H7 (cell line): Measurements from ENCODE around the gene DMD. TPM values are rescaled to one million over a fixed set of nuclear protein-coding genes. Genes with fewer than 3 reads are reported as not detected.

ENCODE experiments used
- DNase-seq: peaks from one replicate; pipeline ENCODE4 v3.0.0; 2012
- H3K27me3 ChIP-seq: 2 replicates; pipeline ENCODE4 v1.6.0; 2011; ENCODE audit warnings: mild to moderate bottlenecking, low read length; ENCODE audit not compliant: control insufficient read depth, insufficient read depth
- H3K36me3 ChIP-seq: replicated peaks from 2 replicates; pipeline ENCODE4 v1.5.1; 2011; ENCODE audit warnings: low read length; ENCODE audit not compliant: control insufficient read depth, insufficient read depth
- H3K4me3 ChIP-seq: 2 replicates; pipeline ENCODE4 v1.5.1; 2011; ENCODE audit warnings: low read depth, mild to moderate bottlenecking, control low read depth, low read length, moderate library complexity; ENCODE audit not compliant: insufficient read depth
- total RNA-seq: library from RNA; depleted of rRNA; stranded (reverse); fragments of >200 nt; shearing (Covaris generic); gene quantifications from 2 replicates; pipeline ENCODE4 v1.2.3, GENCODE V29; 2014

The DMD gene
- total RNA-seq, 1 experiment from 2014 or later: 17.1 TPM

DNA sequence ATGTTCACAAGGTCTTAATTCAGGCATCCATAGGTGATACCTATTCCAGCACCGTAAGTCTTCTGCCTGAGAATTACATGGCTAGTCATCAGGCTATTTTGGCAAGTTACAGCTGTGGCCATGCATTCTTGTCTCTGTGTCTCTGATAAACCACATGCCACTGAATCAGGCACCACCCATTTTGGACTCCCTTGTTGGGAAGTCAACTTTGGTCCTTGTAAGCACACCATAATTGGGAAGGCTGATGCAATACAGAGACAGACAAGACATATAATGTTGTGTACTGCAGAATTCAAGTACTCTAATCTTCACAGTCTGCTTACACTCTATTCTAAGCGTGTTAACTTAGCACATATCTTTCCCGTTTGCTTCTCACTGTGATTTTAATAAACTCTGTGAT lies 1655.8 kb downstream of the DMD start:
- Histone ChIP-seq H3K4me3 (no peak overlapping the region), H3K27me3 (no peaks in the 10 kb centered on the region), H3K36me3 (no peaks in the 10 kb centered on the region)
- no peak for DNase-seq

DNA sequence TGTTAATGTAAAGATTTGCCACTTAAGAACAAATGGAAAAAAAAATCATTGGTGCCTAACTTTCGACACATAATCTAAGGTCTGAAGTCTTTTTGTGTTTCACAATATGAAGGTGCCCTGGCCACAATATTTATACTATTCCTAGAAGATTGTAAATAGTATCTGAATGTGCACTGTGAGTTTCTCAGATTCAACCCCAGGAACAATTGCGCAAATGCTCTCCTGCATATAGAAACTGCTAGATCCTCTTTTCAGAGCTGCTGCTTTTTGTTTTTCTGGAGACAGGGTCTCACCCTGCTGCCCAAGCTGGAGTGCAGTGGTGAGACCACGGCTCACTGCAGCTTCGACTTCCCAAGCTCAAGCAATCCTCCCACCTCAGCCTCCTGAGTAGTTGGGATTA lies 1659.4 kb downstream of the DMD start:
- no peaks in the 10 kb centered on the region for H3K27me3 ChIP-seq
- no peaks in the 10 kb centered on the region for H3K36me3 ChIP-seq
- H3K4me3 ChIP-seq: no peak overlapping the region
- no peak for DNase-seq

DNA sequence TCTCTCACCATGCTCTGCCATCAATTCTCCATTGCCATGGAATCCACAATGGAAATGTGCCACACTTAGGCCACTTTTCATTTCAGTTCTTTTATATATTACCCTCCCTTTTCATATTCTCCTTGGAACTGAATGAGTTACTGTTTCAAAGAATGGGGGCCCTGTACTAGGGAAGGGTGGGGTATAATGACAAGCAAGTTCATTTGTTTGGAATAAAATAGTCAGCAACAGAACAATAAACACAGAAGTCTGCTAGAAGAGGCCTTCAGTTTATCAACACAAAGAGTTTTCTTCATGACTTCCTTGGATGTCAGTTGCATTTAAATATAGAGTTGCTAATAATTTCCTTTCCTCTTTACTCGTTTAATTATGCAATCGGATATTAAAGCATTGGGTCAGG lies 1661.2 kb downstream of the DMD start:
- no peak for DNase-seq
- Histone ChIP-seq H3K4me3 (no peak overlapping the region), H3K27me3 (no peaks in the 10 kb centered on the region), H3K36me3 (no peaks in the 10 kb centered on the region)

DNA sequence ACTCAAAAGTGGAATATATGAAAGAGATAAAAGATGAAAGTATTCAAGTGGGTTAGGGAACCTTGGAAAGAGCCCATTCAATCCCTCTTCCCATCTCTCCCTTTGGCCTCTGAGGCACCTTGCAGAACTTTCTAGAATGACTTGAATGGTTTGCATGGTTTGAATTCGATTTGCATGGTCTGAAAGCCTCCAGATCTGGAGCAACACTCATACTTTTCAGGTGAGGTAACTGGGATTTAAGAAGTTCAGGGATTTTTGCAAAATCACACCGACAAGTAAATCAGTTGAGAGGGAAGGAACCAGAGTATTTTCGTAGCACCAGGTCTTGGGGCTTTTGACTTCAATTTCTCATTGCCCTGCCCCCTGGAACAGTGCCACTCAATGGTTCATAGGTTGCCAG lies 1663.5 kb downstream of the DMD start:
- Histone ChIP-seq H3K36me3 (no peaks in the 10 kb centered on the region), H3K27me3 (no peaks in the 10 kb centered on the region), H3K4me3 (no peak overlapping the region)
- no peak for DNase-seq

DNA sequence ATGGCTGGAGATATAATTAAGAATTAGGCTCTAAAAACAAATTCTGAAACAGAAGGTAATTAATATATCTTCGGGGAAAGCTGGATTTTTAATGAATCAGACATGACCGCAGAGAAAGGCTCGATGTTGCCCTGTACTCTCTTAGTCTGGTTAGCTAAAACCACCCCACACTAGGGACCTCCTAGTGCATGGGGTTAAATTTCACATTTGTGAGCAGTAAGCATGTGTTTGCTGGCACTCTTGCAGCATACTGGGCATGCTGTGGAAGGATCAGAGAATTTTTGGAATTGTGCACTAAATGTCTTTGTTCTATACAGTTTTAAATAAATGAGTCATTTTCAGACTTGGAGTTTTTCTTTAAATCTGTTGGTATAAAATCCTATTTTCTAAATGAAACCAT lies 1663.9 kb downstream of the DMD start:
- Histone ChIP-seq H3K27me3 (no peaks in the 10 kb centered on the region), H3K4me3 (no peak overlapping the region), H3K36me3 (no peaks in the 10 kb centered on the region)
- DNase-seq: no peak

DNA sequence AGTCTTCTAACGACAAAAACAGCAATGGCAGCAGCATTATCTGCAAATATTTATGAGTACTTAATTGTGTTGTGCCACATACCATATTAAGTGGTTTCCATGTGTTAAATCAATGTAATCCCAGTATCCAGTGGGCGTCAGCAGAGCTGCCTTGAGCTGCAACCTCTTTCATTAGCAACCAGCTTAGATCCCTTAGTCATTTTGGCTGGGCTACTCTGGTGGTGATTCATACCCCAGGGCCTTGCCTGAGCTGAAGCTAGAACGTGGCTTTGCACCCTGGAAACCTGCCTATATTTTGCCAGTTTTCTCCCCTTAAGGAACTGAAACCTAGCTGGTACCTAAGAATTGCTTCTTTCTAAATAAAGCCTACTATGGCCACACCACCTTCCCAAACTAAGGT lies 1665.2 kb downstream of the DMD start:
- no peak for DNase-seq
- Histone ChIP-seq H3K4me3 (no peak overlapping the region), H3K27me3 (no peaks in the 10 kb centered on the region), H3K36me3 (no peaks in the 10 kb centered on the region)

DNA sequence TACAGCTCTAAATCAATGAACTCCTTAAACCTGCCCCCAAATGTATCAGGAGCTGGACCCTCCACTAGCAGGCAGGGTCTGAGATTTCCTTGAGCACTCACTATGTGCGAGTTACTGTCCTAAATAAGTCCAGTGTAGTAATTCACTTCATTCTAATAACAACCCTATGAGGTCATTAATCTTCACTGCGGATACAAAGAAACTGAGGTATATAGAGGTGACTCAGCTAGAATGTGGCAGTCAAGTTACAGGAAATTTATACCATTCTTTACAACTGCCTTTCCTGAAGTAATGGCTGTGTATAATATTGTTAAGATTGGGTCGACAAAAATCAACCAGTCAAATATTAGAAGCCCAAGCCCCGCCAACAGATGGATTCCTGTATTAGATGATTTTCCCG lies 1665.6 kb downstream of the DMD start:
- Histone ChIP-seq H3K36me3 (no peaks in the 10 kb centered on the region), H3K4me3 (no peak overlapping the region), H3K27me3 (no peaks in the 10 kb centered on the region)
- no peak for DNase-seq

DNA sequence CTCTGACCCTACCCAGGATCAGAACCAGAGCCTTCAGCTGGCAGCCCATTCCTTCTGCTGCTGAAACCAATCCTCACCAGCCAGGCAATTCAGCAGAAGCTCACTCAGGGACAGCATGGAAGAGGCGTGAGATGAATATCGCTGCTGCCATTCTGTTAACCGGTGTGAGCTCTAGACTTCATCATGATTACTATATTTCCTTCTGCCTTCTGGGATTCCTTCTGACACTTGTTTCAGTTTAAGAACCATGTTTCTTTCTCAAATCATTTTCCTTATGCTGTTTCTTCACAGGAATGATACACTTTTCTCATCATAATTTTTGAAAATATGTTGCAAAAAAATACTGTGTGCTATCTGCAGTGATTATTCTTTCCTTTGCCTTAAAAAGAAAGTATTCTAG lies 1666.2 kb downstream of the DMD start:
- Histone ChIP-seq H3K36me3 (no peaks in the 10 kb centered on the region), H3K27me3 (no peaks in the 10 kb centered on the region), H3K4me3 (no peak overlapping the region)
- DNase-seq: no peak

DNA sequence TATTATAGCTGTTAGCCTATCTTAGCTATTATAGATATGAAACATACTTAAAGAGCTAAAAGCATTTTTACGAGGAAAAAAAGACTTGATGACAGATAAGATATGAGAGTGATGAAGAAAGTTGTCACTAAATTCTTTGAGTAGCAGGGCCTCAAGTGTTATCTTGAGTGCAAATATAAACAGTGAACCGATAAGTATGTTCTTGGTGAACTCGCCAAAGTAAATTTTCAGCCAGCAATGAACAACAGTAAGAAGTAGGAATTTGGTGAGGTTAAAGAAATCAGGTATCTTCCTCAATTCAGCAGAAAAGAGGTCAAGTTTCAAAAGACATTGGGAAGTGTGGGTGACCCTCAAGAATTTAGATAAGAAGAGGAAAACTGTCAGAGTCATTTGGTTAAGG lies 1667.7 kb downstream of the DMD start:
- no peak overlapping the region for H3K4me3 ChIP-seq
- no peaks in the 10 kb centered on the region for H3K36me3 ChIP-seq
- no peaks in the 10 kb centered on the region for H3K27me3 ChIP-seq
- no peak for DNase-seq

DNA sequence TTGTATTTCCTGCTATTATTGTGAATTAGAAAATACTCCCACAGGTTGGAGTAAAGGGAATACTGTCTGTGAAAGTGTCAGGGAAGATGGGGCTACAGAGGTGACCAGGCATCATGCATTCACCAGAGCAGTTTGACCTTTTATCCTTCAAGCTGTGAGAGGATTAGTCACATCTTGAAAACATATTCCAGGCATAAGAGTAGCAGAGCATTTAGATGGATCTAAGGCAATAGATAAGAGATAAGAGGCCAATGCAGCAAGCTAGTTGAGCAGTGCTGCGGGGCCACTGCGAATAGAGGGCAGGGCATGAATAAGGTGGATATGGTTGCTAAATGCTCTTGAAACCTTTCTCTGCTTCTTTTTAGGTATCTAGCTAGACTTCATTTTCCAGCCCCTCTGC lies 1668.8 kb downstream of the DMD start:
- Histone ChIP-seq H3K36me3 (no peaks in the 10 kb centered on the region), H3K4me3 (no peak overlapping the region), H3K27me3 (no peaks in the 10 kb centered on the region)
- no peak for DNase-seq

DNA sequence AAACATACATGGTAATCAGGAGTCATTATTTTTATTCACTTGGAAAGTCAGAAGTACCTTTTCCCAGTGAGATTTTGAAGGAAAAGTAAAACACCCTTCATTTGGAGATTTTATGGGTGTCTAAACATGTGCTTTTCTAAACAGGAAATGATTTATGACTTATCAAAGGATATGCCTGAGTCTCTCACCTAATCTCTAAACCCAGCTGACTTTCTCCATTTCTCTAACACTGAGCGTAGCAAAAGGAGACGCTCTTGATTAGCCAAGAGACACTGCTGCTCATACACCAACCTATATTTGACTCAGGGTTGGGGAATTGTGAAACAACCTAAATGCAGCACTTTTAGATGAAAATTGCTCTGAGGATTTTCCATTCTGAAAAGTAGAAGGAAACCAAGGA lies 1671.0 kb downstream of the DMD start:
- Histone ChIP-seq H3K4me3 (no peak overlapping the region), H3K27me3 (no peaks in the 10 kb centered on the region), H3K36me3 (no peaks in the 10 kb centered on the region)
- DNase-seq: no peak

DNA sequence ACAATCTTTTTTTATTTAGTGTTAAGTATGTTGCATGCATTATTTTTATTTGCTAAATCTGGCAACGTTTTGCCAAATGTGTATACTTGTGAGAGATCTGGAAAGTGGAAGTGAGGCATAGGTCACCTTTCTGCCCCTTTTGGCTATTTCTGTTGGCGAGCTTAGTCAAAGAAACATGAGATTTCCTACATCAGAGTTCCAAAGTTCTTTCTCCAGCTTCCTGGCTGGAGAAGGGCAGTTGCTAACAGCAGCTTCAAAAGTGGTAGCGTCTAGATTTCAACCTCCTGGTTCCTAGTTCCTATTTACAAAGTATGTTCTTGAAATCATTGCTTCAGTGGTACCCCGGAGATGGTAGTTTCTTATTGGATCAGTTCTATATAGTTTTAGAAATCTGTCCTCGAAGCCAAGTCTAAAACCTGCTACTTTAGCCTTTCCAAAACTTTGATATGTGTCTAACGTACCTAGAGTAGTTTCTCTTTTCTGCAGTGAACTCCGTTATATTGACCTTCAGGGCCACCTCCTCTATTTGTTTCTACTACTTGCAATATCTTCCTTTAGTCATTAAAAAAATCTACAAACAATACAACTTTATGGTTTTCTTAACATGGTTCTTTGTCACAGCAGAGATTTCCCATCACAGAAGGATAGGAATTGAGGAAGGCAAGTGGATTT lies 1683.8 kb downstream of the DMD start:
- DNase-seq: no peak
- H3K27me3 ChIP-seq: no peaks in the 10 kb centered on the region
- H3K4me3 ChIP-seq: no peak overlapping the region
- H3K36me3 ChIP-seq: no peaks in the 10 kb centered on the region

DNA sequence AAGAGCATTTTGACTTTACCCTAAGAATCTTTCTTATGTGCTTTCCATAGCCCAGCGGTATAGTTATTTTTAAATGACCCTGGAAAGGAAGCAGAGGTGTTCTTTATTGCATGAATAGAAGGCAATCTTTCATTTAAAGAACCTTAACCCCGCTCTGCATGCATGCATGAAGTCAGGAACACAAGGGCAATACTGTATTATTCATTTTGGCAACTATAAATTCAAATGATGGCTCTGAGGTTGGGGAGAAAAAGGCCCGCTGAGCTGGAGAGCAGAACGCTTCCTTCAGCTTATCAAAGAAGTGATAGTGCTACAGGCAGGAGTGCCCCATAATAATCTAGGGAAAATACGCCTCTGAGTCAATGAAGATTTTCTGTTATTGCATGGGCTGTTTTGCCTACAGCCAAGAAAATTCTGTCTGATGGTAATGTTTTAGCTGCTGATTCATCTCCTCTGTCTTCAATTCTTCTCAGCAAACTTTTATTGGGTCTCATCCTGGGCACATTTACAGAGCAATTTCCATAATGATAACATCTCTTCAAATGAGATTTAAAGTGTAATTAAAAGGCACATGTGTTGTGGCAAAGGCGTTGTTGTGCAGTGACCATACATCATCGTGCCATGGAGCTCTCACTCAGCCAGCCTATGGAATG lies 1687.3 kb downstream of the DMD start:
- no peaks in the 10 kb centered on the region for H3K36me3 ChIP-seq
- H3K4me3 ChIP-seq: no peak overlapping the region
- H3K27me3 ChIP-seq: no peaks in the 10 kb centered on the region
- DNase-seq: no peak

DNA sequence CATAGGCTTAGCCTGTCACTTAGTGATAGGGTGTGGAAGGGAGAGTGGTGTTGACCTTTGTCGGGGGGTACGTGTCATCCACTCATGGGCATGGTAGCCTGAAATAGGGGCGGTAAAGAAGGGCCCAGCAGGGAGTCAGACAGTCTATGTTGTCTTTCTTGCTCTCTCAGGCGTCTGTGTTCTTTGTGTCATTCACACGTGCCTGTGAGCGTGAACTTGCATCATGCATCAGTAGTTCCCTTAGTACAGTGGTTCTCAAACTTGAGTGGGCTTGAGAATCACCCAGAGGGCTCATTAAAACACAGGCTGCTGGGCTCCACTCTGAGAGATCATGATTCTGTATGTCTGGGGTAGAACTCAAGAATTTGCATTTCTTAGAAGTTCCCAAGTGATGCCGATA lies 1688.6 kb downstream of the DMD start:
- Histone ChIP-seq H3K27me3 (no peaks in the 10 kb centered on the region), H3K4me3 (no peak overlapping the region), H3K36me3 (no peaks in the 10 kb centered on the region)
- no peak for DNase-seq

DNA sequence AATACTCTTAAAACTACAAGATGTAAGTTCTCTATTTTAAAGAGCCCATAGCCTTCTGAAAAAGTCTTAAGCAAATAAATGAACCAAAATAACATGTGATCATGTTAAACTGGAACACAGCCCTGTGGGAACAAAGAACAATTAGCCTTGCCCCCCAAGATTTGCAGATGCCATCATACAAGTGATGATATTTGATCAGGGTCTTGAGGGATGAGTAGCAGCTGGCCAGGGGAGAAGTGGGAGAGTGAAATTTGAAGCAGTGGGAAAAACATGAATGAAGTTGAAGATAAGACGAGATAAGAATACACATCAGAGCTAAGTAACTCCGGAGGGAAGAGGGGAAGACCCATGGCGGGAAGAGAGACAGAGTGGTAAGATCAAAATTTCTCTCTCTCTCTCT lies 1689.4 kb downstream of the DMD start:
- Histone ChIP-seq H3K4me3 (no peak overlapping the region), H3K27me3 (no peaks in the 10 kb centered on the region), H3K36me3 (no peaks in the 10 kb centered on the region)
- no peak for DNase-seq

DNA sequence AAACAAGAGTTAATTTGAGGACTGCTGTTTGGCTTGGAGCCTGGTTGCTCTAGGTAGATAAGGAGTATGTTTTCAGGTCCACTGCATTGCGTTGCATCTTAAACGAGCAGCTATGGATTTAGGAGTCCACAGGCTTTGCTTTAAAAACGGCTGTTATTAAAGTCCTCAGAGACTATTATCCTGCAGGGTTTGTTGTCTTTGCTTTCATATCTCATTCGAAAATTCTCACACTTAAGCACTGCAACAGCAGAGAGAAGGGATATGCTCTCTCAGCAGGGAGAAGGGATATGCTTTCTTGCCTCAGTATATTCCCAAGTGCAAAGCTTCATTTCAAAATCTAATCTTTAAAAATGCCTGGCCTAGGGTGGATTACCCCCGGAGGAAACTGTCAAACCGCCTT lies 1694.8 kb downstream of the DMD start:
- no peak overlapping the region for H3K4me3 ChIP-seq
- DNase-seq: no peak
- no peaks in the 10 kb centered on the region for H3K27me3 ChIP-seq
- H3K36me3 ChIP-seq: no peaks in the 10 kb centered on the region
